Measurements from ENCODE around the gene MCTP1. TPM values are rescaled to one million over a fixed set of nuclear protein-coding genes. Genes with fewer than 3 reads are reported as not detected.

The MCTP1 gene
- total RNA-seq, 2 donors from 2014 or later = 13.4 to 16.1 TPM

- no peak for DNase-seq
- intact Hi-C loops (cut with DNase I) = no loop called here
- no peak for ATAC-seq
Measured at GRCh38 chr5:94776167-94776566, 508.7 kb downstream of the MCTP1 start.

GRCh38 chr5:94775088-94775487 lies 509.8 kb downstream of the MCTP1 start:
- no peak for ATAC-seq
- intact Hi-C loops (cut with DNase I) = no loop called here
- no peak for DNase-seq

DNA sequence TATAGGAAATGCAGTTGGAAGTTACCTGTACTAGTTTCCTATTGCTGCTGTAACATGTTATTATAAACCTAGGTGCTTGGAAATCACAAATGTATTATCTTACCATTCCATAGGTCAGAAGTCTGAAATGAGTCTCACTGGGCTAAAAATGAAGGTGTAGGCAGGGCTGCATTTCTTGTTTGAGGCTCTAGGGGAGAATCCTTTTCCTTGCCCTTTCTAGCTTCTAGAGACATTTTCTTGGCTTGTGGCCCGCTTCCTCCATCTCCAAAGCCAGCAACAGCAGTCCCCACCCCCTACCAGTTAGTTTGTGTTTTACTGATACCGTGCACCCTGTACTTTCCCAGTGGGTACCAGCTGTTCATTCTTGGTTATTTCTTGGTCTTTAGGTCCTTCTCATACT lies 513.2 kb downstream of the MCTP1 start:
- ATAC-seq (no peak), DNase-seq (no peak)
- intact Hi-C loops (cut with DNase I) = no loop called here

- DNase-seq (no peak), ATAC-seq (no peak)
- intact Hi-C loops (cut with DNase I) = no loop called here
Measured at GRCh38 chr5:94769996-94770395, 514.9 kb downstream of the MCTP1 start.

DNA sequence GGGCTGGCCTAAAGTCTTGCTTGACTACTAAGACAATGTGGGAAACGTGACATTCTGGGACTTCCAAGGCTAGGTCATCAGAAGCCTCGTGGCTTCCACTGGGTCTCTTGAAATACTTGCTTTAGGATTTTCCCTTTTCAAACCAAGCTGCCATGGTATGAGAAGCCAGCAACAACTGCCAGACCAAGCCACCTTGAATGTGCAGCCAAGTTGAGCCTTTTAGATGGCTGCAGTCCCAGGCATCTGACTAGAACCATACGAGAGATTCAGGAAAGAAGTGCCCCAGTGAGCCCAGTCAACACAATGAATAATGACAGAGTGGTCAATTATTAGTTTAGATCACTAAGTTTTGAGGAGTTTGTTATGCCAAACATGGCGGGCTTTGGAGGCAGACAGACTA lies 523.1 kb downstream of the MCTP1 start:
- intact Hi-C loops (cut with DNase I) = no loop called here
- DNase-seq = no peak
- no peak for ATAC-seq

DNA sequence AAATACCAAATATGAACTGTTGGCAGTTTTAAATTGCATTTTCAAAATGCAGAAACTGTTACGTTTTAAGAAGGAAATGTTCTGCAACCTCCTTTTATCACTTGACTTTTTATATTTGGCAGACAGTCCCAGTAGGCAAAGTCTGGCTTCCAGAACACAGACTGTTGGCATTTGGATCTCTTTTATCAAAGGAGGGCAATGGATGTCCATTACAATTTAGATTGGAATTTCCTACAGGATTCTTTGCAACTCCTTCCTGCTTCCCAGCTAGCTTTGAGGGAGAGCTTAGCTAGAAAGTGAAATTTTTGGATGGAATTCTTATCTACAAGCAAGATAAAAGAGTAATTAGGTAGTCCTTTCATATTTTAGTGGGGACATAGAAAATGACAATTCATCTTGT lies 523.8 kb downstream of the MCTP1 start:
- ATAC-seq (peak in 1 of 2 donors; percentile 19), DNase-seq (no peak)
- intact Hi-C loops (cut with DNase I) = no loop called here

DNA sequence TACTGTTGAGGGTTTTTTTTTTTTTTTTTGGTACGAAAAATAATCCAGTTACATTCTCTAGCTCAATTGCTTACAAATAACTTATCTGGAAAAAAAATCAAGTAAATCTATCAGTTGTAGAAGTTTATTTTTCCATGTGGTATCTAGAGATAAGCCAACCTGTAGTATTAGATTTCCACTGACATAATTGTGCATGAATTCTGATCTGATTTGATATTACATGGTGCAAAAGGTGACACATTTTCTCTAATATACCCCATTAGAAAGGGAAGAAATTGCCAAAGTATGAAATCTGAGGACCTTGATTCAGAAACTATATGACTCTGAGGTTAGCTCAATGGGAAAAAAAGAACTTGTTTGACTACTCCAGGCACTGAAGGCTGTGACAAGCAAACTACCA lies 524.9 kb downstream of the MCTP1 start:
- ATAC-seq = no peak
- DNase-seq = no peak
- intact Hi-C loops (cut with DNase I) = no loop called here

DNA sequence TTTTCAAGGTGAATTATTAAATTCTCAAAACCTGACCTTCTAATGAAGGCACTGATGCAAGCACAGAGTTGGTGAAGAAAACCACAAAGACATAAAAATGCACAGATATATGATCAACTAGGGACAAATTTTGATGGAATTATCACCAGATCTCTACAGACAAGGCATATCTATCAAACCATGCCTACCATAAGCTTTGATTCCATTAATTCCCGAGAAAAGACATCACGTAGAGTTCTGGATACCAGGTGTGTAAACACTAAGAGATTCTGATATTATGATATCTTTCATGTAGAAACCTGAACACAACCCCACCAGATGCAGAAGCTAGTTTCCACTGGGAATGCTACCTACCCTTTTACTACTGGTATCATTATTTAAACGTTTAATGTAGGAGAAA lies 525.9 kb downstream of the MCTP1 start:
- no peak for DNase-seq
- intact Hi-C loops (cut with DNase I) = no loop called here
- no peak for ATAC-seq

- ATAC-seq (no peak), DNase-seq (no peak)
Measured at GRCh38 chr5:94754824-94755223, 530.1 kb downstream of the MCTP1 start.

GRCh38 chr5:94751460-94751859 lies 533.4 kb downstream of the MCTP1 start:
- DNase-seq = no peak
- intact Hi-C loops (cut with DNase I) = no loop called here
- peak; percentile 38 to 56 for ATAC-seq

More at GRCh38 chr5:94754824-94755223, 530.1 kb downstream of the MCTP1 start:
- intact Hi-C loops (cut with DNase I) = no loop called here

GRCh38 chr5:94750681-94751080 lies 534.2 kb downstream of the MCTP1 start:
- intact Hi-C loops (cut with DNase I) = no loop called here
- DNase-seq = no peak
- no peak for ATAC-seq

GRCh38 chr5:94749042-94749441 lies 535.9 kb downstream of the MCTP1 start:
- intact Hi-C loops (cut with DNase I) = no loop called here
- no peak for DNase-seq
- ATAC-seq = no peak

GRCh38 chr5:94748212-94748611 lies 536.7 kb downstream of the MCTP1 start:
- no peak for DNase-seq
- ATAC-seq = no peak
- intact Hi-C loops (cut with DNase I) = no loop called here

GRCh38 chr5:94747371-94747770 lies 537.5 kb downstream of the MCTP1 start:
- no peak for ATAC-seq
- intact Hi-C loops (cut with DNase I) = no loop called here
- no peak for DNase-seq

DNA sequence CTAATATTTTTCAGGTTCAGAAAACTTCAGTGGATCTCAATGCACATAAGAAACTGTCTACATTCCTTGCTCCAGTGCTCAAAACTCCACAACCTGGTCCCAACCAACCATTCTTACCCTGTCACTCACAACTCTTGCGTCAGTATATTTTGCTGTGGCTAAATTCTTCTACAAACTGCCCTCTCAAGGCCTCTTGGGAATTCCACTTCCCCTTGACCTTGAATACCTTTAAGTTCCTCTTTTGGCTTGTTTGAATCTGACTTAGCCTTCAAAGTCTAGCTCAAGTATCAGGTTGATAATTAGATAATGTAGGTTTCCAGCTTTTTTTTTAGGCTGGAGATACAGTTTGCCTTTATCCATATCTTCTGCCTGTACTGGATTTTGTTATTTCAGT lies 538.2 kb downstream of the MCTP1 start:
- DNase-seq (no peak), ATAC-seq (no peak)
- intact Hi-C loops (cut with DNase I) = no loop called here

DNA sequence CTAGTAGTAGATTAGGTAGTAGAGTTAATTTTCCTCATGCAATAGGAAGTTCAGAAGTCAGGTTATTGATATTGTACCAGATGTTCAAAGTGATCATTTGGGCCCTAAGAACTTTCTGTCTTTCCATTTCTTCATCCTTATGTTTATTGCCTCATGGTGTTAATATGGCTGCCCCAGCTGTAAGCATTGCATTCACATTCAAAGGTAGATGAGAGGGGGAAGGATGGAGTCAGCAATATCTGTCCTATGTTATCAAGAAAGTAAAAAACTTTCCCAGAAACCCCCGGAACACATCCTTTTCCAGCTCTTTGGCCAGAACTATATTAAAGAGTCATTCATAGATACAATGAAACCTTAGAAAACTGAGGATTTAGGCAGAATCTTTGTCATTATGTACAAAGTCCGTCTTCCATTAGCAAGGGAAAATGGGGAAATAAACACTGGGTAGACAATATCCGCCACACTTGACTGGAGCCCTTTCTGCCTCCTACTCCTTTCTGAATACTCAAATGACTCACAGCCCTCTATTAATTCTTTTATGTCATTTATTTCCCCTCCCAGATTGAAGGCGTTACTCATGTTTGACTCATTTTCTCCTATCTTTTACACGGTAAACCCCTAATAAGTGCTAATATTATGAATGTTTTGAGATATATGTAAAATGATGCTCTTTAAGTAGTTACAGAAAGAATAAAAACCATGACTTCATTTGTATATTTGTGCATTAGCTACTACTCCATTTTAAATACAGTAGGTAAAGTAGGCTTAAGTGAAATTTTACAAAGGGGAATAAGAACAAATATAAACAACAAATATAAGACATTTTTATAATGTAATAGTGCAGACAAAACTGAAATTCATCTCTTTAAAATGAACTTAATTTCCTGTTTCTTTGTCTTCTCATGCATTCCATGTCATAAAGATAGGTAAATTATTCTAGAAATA lies 538.8 kb downstream of the MCTP1 start:
- ATAC-seq = no peak
- intact Hi-C loops (cut with DNase I) = no loop called here
- no peak for DNase-seq

GRCh38 chr5:94744906-94745305 lies 540.0 kb downstream of the MCTP1 start:
- ATAC-seq (no peak), DNase-seq (no peak)
- intact Hi-C loops (cut with DNase I) = no loop called here

- DNase-seq (no peak), ATAC-seq (no peak)
- intact Hi-C loops (cut with DNase I) = no loop called here
Measured at GRCh38 chr5:94742852-94743251, 542.0 kb downstream of the MCTP1 start.

DNA sequence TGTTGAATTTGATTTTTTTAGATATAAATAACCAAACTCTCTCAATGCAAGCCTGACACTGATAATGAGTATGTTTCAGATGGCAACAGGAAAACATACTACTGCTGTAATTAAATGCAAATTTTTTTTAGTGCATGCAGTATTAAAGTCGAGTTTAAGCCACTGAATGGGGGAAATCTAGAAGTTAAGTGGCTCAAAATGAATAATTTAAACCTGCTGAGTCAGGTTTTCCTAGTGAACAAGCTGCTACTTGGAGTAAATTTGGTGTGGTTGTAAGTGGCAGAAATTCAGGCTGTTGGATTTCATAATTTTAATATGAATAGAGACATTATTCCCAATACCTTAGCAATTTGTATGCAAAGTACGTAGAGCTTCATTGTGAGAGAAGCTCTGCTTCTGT lies 544.6 kb downstream of the MCTP1 start:
- no peak for DNase-seq
- no peak for ATAC-seq
- intact Hi-C loops (cut with DNase I) = no loop called here

GRCh38 chr5:94736498-94736897 lies 548.4 kb downstream of the MCTP1 start:
- no peak for DNase-seq
- ATAC-seq = no peak
- intact Hi-C loops (cut with DNase I) = loop anchor here in 1 of 2 donors (5.0 kb wide), 1 partner anchor 209 kb away; no protein-coding TSS in a partner anchor

DNA sequence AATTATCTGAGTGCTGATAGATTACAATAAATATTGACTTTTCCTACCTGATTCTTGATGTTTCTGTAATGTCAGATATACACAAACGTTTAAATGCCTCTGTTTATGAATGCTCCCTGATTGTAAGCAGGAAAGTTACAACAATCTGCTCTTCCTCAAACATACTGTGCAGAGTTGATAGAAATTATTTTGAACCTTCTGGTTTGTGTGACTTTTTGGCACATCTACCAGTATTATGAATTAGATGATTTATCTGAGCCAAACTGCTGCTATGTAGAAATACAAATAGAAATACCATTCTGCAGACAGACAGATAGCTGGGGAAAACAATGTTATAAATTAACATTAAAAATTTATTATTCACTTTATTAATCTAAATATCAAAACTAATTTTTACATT lies 553.4 kb downstream of the MCTP1 start:
- DNase-seq = no peak
- no peak for ATAC-seq
- intact Hi-C loops (cut with DNase I) = no loop called here

Data from left cardiac atrium (tissue), 4 donors.